ENCODE measurements around the gene XXYLT1.

Gene XXYLT1

GRCh38 chr3:195077611-195078540 lies 193.1 kb downstream of the XXYLT1 start:
- H3K4me3 ChIP-seq (ENCODE audit: low read depth in 1 of 2, low read length in 2 of 2): no peak overlapping the region
- H3K9me3 ChIP-seq (ENCODE audit: control insufficient read depth in 1 of 2, low read length in 2 of 2): no peaks in the 10 kb centered on the region
- H3K27me3 ChIP-seq (ENCODE audit: low read depth, low read length): no peaks in the 10 kb centered on the region
- peaks cover 5 to 15% of the 10 kb centered on the region in 2 donors for H3K4me1 ChIP-seq (ENCODE audit: control insufficient read depth in 1 of 2, insufficient read depth in 2 of 2, low read length in 2 of 2)
- no peak overlapping the region for H3K27ac ChIP-seq (ENCODE audit: low read length)
- no peaks in the 10 kb centered on the region for H3K36me3 ChIP-seq (ENCODE audit: control insufficient read depth in 1 of 2, insufficient read depth in 2 of 2, low read length in 2 of 2)

GRCh38 chr3:195076981-195077610 lies 193.9 kb downstream of the XXYLT1 start:
- no peaks in the 10 kb centered on the region for H3K9me3 ChIP-seq (ENCODE audit: control insufficient read depth in 1 of 2, low read length in 2 of 2)

GRCh38 chr3:195075941-195076875 lies 194.8 kb downstream of the XXYLT1 start:
- Histone ChIP-seq H3K4me3 (ENCODE audit: low read depth in 1 of 2, low read length in 2 of 2) (no peak overlapping the region), H3K27ac (ENCODE audit: low read length) (no peak overlapping the region), H3K9me3 (ENCODE audit: control insufficient read depth in 1 of 2, low read length in 2 of 2) (no peaks in the 10 kb centered on the region), H3K36me3 (ENCODE audit: control insufficient read depth in 1 of 2, insufficient read depth in 2 of 2, low read length in 2 of 2) (no peaks in the 10 kb centered on the region), H3K4me1 (ENCODE audit: control insufficient read depth in 1 of 2, insufficient read depth in 2 of 2, low read length in 2 of 2) (peaks cover 5 to 7% of the 10 kb centered on the region in 2 donors), H3K27me3 (ENCODE audit: low read depth, low read length) (no peaks in the 10 kb centered on the region)

More at GRCh38 chr3:195076981-195077610, 193.9 kb downstream of the XXYLT1 start:
- H3K27ac ChIP-seq (ENCODE audit: low read length): no peak overlapping the region
- no peaks in the 10 kb centered on the region for H3K27me3 ChIP-seq (ENCODE audit: low read depth, low read length)
- H3K4me3 ChIP-seq (ENCODE audit: low read depth in 1 of 2, low read length in 2 of 2): no peak overlapping the region
- peaks cover 5 to 15% of the 10 kb centered on the region in 2 donors for H3K4me1 ChIP-seq (ENCODE audit: control insufficient read depth in 1 of 2, insufficient read depth in 2 of 2, low read length in 2 of 2)
- H3K36me3 ChIP-seq (ENCODE audit: control insufficient read depth in 1 of 2, insufficient read depth in 2 of 2, low read length in 2 of 2): no peaks in the 10 kb centered on the region

GRCh38 chr3:195075199-195075940 lies 195.6 kb downstream of the XXYLT1 start:
- H3K27me3 ChIP-seq (ENCODE audit: low read depth, low read length): no peaks in the 10 kb centered on the region
- no peak overlapping the region for H3K27ac ChIP-seq (ENCODE audit: low read length)
- H3K9me3 ChIP-seq (ENCODE audit: control insufficient read depth in 1 of 2, low read length in 2 of 2): no peaks in the 10 kb centered on the region
- H3K4me1 ChIP-seq (ENCODE audit: control insufficient read depth in 1 of 2, insufficient read depth in 2 of 2, low read length in 2 of 2): no peaks in the 10 kb centered on the region
- no peak overlapping the region for H3K4me3 ChIP-seq (ENCODE audit: low read depth in 1 of 2, low read length in 2 of 2)
- no peaks in the 10 kb centered on the region for H3K36me3 ChIP-seq (ENCODE audit: control insufficient read depth in 1 of 2, insufficient read depth in 2 of 2, low read length in 2 of 2)

- no peaks in the 10 kb centered on the region for H3K9me3 ChIP-seq (ENCODE audit: control insufficient read depth in 1 of 2, low read length in 2 of 2)
Measured at GRCh38 chr3:195073866-195074860, 196.8 kb downstream of the XXYLT1 start.

GRCh38 chr3:195072916-195073564 lies 197.9 kb downstream of the XXYLT1 start:
- no peaks in the 10 kb centered on the region for H3K27me3 ChIP-seq (ENCODE audit: low read depth, low read length)
- no peak overlapping the region for H3K27ac ChIP-seq (ENCODE audit: low read length)
- H3K4me3 ChIP-seq (ENCODE audit: low read depth in 1 of 2, low read length in 2 of 2): no peak overlapping the region
- no peaks in the 10 kb centered on the region for H3K9me3 ChIP-seq (ENCODE audit: control insufficient read depth in 1 of 2, low read length in 2 of 2)
- H3K4me1 ChIP-seq (ENCODE audit: control insufficient read depth in 1 of 2, insufficient read depth in 2 of 2, low read length in 2 of 2): no peaks in the 10 kb centered on the region
- H3K36me3 ChIP-seq (ENCODE audit: control insufficient read depth in 1 of 2, insufficient read depth in 2 of 2, low read length in 2 of 2): peaks cover 3 to 19% of the 10 kb centered on the region in 2 donors

More at GRCh38 chr3:195073866-195074860, 196.8 kb downstream of the XXYLT1 start:
- H3K4me3 ChIP-seq (ENCODE audit: low read depth in 1 of 2, low read length in 2 of 2): no peak overlapping the region
- no peak overlapping the region for H3K27ac ChIP-seq (ENCODE audit: low read length)
- no peaks in the 10 kb centered on the region for H3K4me1 ChIP-seq (ENCODE audit: control insufficient read depth in 1 of 2, insufficient read depth in 2 of 2, low read length in 2 of 2)
- peaks cover 0 to 10% of the 10 kb centered on the region in 2 donors for H3K36me3 ChIP-seq (ENCODE audit: control insufficient read depth in 1 of 2, insufficient read depth in 2 of 2, low read length in 2 of 2)
- H3K27me3 ChIP-seq (ENCODE audit: low read depth, low read length): no peaks in the 10 kb centered on the region

- Histone ChIP-seq H3K4me3 (ENCODE audit: low read depth in 1 of 2, low read length in 2 of 2) (no peak overlapping the region), H3K27ac (ENCODE audit: low read length) (no peak overlapping the region), H3K4me1 (ENCODE audit: control insufficient read depth in 1 of 2, insufficient read depth in 2 of 2, low read length in 2 of 2) (no peaks in the 10 kb centered on the region), H3K27me3 (ENCODE audit: low read depth, low read length) (no peaks in the 10 kb centered on the region), H3K9me3 (ENCODE audit: control insufficient read depth in 1 of 2, low read length in 2 of 2) (no peaks in the 10 kb centered on the region), H3K36me3 (ENCODE audit: control insufficient read depth in 1 of 2, insufficient read depth in 2 of 2, low read length in 2 of 2) (peaks cover 3 to 19% of the 10 kb centered on the region in 2 donors)
Measured at GRCh38 chr3:195071916-195072820, 198.8 kb downstream of the XXYLT1 start.

- Histone ChIP-seq H3K27me3 (ENCODE audit: low read depth, low read length) (no peaks in the 10 kb centered on the region), H3K9me3 (ENCODE audit: control insufficient read depth in 1 of 2, low read length in 2 of 2) (no peaks in the 10 kb centered on the region), H3K4me1 (ENCODE audit: control insufficient read depth in 1 of 2, insufficient read depth in 2 of 2, low read length in 2 of 2) (no peaks in the 10 kb centered on the region), H3K4me3 (ENCODE audit: low read depth in 1 of 2, low read length in 2 of 2) (no peak overlapping the region), H3K27ac (ENCODE audit: low read length) (no peak overlapping the region), H3K36me3 (ENCODE audit: control insufficient read depth in 1 of 2, insufficient read depth in 2 of 2, low read length in 2 of 2) (peaks cover 3 to 19% of the 10 kb centered on the region in 2 donors)
Measured at GRCh38 chr3:195071011-195071728, 199.8 kb downstream of the XXYLT1 start.

All from muscle layer of duodenum (tissue), 2 donors.